Measurements from ENCODE around the gene TSSC4.

The TSSC4 gene

DNA sequence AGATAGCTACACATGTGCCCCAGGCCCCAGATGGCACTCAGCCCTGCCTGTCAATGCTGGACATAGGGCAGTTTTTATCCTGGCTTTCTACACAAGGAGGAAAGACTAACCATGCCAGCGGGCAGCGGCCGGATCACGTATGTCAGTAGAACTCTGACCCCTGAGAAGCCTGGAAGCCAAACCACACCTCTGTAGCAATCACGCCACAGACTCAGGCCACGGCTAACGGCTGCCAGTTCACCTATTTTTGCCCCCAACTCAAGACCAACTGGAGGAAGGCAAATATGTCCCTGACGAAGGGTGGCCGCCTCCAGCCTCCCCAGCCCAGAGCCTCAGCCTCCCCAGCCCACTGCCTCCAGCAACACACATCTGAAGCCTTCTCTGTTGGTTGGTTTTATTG, 30.7 kb upstream of the TSSC4 start:
- DNase-seq = no peak

- DNase-seq = no peak
Measured at GRCh38 chr11:2374456-2375201, 25.9 kb upstream of the TSSC4 start.

- DNase-seq = no peak
Measured at GRCh38 chr11:2375341-2375853, 25.2 kb upstream of the TSSC4 start.

GRCh38 chr11:2375964-2376551, 24.5 kb upstream of the TSSC4 start:
- no peak for DNase-seq

DNA sequence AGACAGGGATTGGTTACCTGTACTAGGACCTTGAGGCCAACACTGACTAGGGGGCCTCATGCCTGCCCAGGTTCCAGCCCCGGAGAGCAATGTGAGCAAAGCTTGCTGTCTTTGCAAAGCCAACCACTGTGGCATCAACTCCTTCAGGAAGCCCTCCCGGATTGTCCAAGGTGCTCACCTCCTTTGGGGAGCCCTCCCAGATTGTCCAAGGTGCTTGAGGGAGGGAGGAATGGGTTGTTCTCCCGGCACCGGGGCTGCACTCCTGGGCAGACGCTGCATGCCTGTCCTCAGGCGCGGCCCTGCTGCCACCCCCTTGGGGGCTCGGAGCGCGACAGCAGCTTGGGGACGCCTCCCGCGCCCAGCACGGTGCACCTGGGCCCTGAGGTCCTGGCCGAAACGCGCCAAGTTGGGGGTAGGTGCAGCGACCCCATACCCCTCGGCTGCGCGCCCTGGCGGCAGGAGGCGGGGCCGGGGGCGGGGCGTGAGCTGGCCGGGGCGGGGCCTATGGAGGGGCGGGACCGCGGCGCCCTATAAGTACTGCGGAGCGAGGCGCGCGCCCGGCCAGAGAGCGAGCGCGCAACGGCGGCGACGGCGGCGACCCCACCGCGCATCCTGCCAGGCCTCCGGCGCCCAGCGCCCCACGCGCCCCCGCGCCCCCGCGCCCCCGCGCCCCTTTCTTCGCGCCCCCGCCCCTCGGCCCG, 23.6 kb upstream of the TSSC4 start, which contains the start of gene CD81:
Gene CD81, plus strand, starts transcription at position 560 of the 701 bp plus-strand sequence. CDS start 240 bp downstream, outside the sequence.
- peak; percentile 25 for DNase-seq

GRCh38 chr11:2377511-2378443, 22.8 kb upstream of the TSSC4 start:
- peak; percentile 57 for DNase-seq

GRCh38 chr11:2378527-2379210, 21.9 kb upstream of the TSSC4 start:
- no peak for DNase-seq

- DNase-seq = no peak
Measured at GRCh38 chr11:2379466-2380174, 20.9 kb upstream of the TSSC4 start.

DNA sequence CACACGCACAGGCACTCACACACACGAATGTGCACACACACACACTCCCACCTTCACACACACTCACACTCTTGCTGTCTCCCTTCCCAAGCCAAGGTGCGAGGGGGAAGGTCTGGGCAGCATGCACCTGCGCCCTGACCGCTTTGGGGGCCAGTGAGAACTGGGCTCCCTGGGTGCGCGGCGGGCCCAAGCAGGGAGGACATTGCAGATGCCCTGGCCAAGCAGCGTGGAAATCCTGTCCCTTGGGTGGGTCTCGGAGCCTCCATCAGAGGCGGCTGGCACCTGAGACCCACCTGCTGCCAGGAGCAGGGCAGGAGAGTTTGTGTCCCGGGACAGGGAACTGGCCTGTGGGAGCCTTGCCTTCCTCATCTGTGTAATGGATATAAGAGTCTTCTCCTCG, 20.2 kb upstream of the TSSC4 start:
- no peak for DNase-seq

DNA sequence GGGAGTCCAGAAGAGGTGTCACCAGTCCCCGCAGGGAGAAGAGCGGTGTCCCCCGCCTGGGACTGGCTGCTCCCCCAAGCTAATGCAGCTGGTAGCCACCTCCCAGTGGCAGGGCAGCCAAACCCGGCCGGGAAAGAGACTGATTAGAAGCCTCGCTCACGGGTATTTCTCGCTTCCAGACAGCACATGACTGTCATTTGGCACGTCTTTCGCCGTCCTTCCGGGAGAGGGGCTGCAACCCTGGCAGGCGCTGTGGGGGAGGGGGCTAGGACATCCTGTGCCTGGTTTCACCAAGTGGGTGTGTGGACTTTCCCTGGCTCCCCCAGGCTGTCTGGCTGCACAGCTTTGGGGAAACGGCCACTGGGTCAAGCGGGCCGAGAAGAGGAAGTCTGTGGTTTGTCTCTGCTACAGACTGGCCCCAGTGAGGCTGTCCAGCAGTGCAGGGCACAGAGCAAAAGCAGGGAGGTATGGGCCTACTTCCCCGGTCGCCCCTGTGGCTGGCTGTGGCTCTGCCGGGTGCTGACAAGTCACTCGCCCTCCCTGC, 19.7 kb upstream of the TSSC4 start:
- DNase-seq = no peak

DNA sequence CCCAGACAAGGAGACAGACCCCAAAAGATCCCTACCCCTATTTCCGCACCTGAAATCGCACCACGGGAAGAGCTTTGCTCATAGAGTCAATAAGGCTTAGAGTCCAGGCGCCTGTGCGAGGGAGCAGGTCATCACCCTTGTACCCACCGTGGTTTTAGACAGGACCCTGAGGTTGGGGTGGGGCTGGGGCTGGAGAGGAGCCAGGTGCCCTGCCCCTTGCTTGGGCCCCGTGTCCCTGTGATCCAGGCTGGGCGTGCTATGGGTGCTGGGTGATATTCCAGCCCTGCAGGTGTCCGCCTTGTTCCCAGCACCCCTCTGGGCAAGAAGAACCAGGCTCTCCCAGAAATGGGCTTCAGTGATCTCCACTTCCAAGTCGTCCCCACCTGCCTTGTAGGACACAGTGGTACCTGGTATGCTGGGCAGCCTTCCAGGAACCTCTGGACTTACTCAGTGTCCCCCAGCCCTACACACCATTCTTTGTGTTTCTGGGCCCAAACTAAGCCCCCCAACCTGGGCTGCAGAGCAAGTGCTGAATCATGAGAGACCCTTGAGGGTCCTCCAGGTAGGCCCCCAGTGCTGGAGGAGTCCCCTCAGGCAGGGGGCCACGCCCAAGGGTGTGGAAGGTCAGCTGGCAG, 18.9 kb upstream of the TSSC4 start:
- DNase-seq = no peak

DNA sequence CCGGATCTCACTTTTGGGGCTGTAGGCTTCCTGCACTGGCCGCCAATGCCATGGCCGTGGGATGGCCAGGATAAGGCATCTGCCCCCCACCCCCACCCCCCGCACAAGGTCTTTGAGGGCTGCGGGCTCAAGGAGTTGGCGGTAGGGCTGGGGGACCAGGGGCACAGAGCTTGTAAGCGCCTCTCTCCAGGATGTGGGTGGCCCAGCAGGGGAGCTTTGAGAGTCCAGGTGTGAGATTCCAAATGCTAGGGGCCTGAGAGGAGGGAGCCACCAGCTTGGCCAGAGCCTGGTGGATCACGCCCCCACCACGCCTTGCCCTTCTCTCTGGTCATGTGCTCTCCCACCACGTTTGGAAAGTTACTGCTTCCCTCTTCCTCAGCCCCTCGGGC, 18.4 kb upstream of the TSSC4 start:
- DNase-seq = no peak

GRCh38 chr11:2382936-2383851, 17.4 kb upstream of the TSSC4 start:
- DNase-seq = no peak

DNA sequence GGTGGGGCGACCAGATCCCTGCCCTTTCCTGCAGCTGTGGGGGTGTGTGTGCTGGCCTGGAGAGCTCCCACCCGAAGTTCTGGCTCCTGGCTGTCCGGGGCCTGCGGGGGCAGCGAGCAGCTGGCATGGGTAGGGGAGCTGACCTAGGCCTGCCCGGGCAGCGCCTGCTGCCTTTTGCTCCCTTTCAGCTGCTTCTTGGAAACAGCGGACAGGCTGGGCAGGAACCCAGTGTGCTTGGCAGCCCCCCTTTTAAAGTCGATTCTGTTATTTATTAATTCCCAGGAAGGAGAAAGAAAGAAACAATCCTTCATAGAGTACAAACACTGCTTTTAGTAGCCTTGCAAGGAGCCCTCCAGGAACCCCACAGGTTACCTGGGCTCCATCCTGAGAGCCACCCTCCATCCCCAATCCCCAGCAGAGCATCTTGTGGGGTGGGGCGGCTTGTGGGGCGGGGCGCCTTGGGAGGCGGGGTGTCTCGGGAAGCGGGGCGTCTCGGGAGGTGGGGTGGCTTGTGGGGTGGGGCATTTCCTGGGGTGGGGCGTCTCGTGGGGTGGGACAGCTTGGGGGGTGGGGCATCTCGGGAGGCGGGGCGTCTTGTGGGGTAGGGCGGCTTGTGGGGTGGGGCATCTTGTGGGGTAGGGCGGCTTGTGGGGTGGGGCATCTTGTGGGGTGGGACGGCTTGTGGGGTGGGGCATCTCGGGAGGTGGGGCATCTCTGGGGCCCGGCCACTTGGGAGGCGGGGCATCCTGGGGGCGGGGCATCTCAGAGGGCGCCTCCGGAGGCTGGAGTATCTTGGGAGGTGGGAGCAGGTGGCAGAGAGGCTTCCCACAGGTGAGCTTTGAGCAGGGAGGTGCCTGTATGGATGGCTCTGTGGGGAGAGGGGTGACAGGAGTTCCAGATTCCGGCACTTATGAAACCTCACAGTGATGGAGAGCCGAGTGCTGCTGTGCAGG, 16.4 kb upstream of the TSSC4 start:
- no peak for DNase-seq

DNA sequence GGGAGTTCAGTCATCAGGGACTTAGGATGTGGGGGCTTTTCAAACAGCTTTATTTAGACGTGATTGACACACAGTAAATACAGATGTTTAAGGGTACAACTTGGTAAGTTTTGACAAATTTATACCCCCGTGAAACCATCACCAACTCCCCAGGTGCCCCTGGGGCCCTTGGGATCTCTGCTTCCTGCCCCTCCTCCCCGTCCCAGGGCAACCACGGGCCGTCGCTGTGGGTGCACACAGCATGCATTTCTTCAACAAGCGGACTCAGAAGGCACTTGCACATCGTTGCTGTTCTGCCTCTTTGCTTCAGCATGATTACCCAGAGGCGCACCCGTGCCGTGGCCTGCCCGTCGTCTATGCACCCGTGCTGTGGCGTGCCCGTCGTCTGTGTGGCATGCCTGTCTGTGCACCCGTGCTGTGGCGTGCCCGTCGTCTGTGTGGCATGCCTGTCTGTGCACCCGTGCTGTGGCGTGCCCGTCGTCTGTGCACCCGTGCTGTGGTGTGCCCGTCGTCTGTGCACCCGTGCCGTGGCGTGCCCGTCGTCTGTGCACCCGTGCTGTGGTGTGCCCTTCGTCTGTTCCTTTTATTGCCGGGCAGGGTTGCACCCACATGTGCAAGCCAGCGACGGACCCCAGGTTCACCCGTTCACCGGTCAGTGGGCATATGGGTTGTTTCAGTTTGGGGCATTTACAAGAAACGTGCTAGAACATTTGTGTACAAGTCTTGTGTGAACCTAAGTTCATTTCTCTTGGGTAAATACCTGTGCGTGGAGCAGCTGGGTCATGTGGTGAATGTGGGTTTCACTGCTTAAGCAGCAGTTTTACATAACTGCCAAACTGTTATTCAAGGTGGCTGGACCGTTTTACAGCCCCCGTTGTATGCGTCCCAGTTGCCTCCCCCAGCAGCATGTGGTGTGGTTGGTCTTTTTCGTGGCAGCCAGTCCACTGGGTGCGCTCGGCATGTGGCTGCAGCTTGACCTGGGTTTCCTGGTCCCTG, 15.1 kb upstream of the TSSC4 start:
- DNase-seq = no peak

- DNase-seq = no peak
Measured at GRCh38 chr11:2386591-2386990, 14.0 kb upstream of the TSSC4 start.

All from NCI-H146 (cell line).